WTC11 (cell line): ENCODE results near the gene MANF.

Experiments
- CREM ChIP-seq: sonication (generic); formaldehyde crosslinking; IDR thresholded peaks from 2 replicates; pipeline ENCODE4 v1.8.1; 2022; ENCODE audit warnings: mild to moderate bottlenecking, missing genetic modification reagents, moderate library complexity
- FOXK1 ChIP-seq: sonication (generic); formaldehyde crosslinking; IDR thresholded peaks from 2 replicates; pipeline ENCODE4 v1.8.0; 2022; ENCODE audit warnings: mild to moderate bottlenecking, moderate library complexity, missing genetic modification reagents
- JAZF1 ChIP-seq: fragments of 250-450 bp; sonication (Bioruptor Pico); IDR thresholded peaks from 2 replicates; pipeline ENCODE4 v1.9.0; 2021; ENCODE audit warnings: moderate library complexity, mild to moderate bottlenecking, inconsistent platforms
- KAT7 ChIP-seq: sonication (generic); formaldehyde crosslinking; IDR thresholded peaks from 2 replicates; pipeline ENCODE4 v1.8.1; 2023; ENCODE audit warnings: missing genetic modification reagents, mild to moderate bottlenecking, borderline replicate concordance
- NR3C1 ChIP-seq: sonication (generic); formaldehyde crosslinking; conservative IDR thresholded peaks from 2 replicates; pipeline ENCODE4 v1.8.1; 2023; ENCODE audit warnings: low read depth, mild to moderate bottlenecking, missing genetic modification reagents
- RELA ChIP-seq: sonication (generic); formaldehyde crosslinking; IDR thresholded peaks from 2 replicates; pipeline ENCODE4 v1.8.1; 2022; ENCODE audit warnings: missing genetic modification reagents, mild to moderate bottlenecking, borderline replicate concordance
- SP1 ChIP-seq: sonication (generic); formaldehyde crosslinking; conservative IDR thresholded peaks from 2 replicates; pipeline ENCODE4 v1.8.1; 2022; ENCODE audit warnings: missing genetic modification reagents
- ZNF138 ChIP-seq: sonication (generic); formaldehyde crosslinking; conservative IDR thresholded peaks from 2 replicates; pipeline ENCODE4 v1.8.1; 2022; ENCODE audit warnings: mild to moderate bottlenecking, moderate library complexity, missing genetic modification reagents
- TF ChIP-seq, protein P1 (sequence below): fragments of 200-600 bp; IDR thresholded peaks from 2 replicates; pipeline ENCODE4 v1.8.0; 2022; ENCODE audit warnings: antibody characterized with exemption
- TF ChIP-seq, protein P2 (sequence below): fragments of 250-450 bp; sonication (Bioruptor Pico); IDR thresholded peaks from 2 replicates; pipeline ENCODE4 v1.9.0; 2021; ENCODE audit warnings: mild to moderate bottlenecking
- TF ChIP-seq, protein P3 (sequence below): fragments of 250-450 bp; sonication (Bioruptor Pico); IDR thresholded peaks from 2 replicates; pipeline ENCODE4 v1.8.0; 2021; ENCODE audit warnings: mild to moderate bottlenecking
- TF ChIP-seq, protein P4 (sequence below): sonication (generic); formaldehyde crosslinking; IDR thresholded peaks from 2 replicates; pipeline ENCODE4 v1.8.1; 2023; ENCODE audit warnings: mild to moderate bottlenecking, missing genetic modification reagents, moderate library complexity

DNA sequence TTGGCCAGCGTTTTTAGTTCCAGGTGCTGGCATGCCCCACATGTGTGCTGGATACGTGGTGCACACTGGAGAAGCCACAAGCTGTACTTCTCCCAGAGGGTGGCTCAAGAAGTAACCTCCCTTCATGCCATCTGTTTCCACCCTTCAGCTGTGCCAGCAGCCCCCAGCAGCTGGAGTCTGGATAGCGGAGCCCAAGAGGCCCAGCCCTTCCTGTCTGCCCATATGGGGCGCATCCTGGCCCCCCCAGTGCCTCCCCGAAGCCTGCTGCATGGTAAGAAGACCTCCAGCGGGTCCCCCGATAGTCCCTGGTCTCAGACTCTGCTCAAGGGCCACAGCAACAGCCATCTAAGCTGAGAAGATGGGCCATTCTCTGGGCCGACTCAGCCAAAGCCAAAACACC, 5.8 kb upstream of the MANF start:
- TF ChIP-seq, protein P1, sequence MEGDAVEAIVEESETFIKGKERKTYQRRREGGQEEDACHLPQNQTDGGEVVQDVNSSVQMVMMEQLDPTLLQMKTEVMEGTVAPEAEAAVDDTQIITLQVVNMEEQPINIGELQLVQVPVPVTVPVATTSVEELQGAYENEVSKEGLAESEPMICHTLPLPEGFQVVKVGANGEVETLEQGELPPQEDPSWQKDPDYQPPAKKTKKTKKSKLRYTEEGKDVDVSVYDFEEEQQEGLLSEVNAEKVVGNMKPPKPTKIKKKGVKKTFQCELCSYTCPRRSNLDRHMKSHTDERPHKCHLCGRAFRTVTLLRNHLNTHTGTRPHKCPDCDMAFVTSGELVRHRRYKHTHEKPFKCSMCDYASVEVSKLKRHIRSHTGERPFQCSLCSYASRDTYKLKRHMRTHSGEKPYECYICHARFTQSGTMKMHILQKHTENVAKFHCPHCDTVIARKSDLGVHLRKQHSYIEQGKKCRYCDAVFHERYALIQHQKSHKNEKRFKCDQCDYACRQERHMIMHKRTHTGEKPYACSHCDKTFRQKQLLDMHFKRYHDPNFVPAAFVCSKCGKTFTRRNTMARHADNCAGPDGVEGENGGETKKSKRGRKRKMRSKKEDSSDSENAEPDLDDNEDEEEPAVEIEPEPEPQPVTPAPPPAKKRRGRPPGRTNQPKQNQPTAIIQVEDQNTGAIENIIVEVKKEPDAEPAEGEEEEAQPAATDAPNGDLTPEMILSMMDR = no peak
- no peak for TF ChIP-seq JAZF1 (CRISPR knock-in tag)
- TF ChIP-seq NR3C1 (CRISPR knock-in tag) = no peak
- TF ChIP-seq RELA (CRISPR knock-in tag) = no peak
- no peak for TF ChIP-seq CREM (CRISPR knock-in tag)
- TF ChIP-seq, protein P2, sequence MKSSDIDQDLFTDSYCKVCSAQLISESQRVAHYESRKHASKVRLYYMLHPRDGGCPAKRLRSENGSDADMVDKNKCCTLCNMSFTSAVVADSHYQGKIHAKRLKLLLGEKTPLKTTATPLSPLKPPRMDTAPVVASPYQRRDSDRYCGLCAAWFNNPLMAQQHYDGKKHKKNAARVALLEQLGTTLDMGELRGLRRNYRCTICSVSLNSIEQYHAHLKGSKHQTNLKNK = no peak
- TF ChIP-seq KAT7 (CRISPR knock-in tag) = no peak
- TF ChIP-seq, protein P3, sequence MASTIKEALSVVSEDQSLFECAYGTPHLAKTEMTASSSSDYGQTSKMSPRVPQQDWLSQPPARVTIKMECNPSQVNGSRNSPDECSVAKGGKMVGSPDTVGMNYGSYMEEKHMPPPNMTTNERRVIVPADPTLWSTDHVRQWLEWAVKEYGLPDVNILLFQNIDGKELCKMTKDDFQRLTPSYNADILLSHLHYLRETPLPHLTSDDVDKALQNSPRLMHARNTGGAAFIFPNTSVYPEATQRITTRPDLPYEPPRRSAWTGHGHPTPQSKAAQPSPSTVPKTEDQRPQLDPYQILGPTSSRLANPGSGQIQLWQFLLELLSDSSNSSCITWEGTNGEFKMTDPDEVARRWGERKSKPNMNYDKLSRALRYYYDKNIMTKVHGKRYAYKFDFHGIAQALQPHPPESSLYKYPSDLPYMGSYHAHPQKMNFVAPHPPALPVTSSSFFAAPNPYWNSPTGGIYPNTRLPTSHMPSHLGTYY (CRISPR knock-in tag) = no peak
- no peak for TF ChIP-seq ZNF138 (CRISPR knock-in tag)
- TF ChIP-seq SP1 (CRISPR knock-in tag) = no peak
- TF ChIP-seq FOXK1 (CRISPR knock-in tag) = no peak
- TF ChIP-seq, protein P4, sequence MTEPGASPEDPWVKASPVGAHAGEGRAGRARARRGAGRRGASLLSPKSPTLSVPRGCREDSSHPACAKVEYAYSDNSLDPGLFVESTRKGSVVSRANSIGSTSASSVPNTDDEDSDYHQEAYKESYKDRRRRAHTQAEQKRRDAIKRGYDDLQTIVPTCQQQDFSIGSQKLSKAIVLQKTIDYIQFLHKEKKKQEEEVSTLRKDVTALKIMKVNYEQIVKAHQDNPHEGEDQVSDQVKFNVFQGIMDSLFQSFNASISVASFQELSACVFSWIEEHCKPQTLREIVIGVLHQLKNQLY = no peak
